Coronary artery (tissue), 2 donors: ENCODE measurements around the gene CISD3.

Experiments used
- DNase-seq: peaks from one replicate; pipeline ENCODE4 v3.0.0-alpha.2; 2017; ENCODE audit warnings: low spot score
- H3K27ac ChIP-seq, 2 donors: fragments of 200-600 bp; sonication (generic); one replicate each; pipeline ENCODE4 v1.5.1; 2016 to 2019
- H3K4me3 ChIP-seq: fragments of 200-600 bp; sonication (generic); 2 replicates; pipeline ENCODE4 v1.5.1; 2016; ENCODE audit warnings: mild to moderate bottlenecking, moderate library complexity
- TF ChIP-seq, protein P1 (sequence below): fragments of 200-600 bp; sonication (generic); IDR thresholded peaks from one replicate; pipeline ENCODE4 v1.5.1; 2019; ENCODE audit warnings: antibody characterized with exemption

CISD3 gene

DNA sequence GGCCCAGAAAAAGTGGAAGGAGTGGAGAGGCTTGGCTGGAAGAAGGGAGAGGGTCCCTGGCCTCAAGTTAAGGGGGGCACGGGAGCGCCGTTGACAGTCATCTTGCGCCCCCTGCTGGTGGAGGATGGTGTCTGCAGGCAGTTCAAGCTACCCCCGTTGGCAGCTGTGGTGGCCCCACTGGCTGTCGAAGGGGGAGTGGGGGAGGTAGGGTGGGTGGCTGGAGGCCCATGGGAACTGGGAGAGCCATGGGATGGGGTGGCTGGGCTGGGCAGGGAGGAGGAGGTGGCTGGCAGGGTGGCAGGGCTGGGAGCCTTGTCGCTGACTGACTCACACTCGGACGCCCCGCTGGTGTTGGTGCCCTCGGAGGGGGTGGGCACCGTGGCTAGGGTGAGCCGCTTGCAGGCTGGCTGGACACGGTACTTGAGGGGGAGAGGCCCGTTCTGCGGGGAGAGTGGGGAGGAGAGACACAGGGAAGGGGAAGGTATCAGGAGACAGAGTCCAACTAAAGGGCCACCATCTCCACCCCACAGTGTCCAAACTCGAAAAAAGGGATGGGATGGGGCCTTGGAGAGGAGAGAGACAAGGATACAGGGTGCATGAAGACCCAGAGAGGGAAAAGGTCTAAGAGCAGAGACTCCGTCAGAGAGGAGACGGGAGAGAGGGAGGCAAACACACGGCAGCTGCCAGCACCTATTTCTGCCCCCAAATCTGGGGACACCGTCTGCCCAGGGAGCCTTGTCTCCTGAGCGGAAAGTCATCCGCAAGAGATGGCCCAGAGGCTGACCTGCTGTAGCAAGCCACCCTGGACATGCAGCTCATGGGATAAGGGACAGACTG is 5.2 kb downstream of the CISD3 start:
- DNase-seq, result no peak
- TF ChIP-seq, protein P1, sequence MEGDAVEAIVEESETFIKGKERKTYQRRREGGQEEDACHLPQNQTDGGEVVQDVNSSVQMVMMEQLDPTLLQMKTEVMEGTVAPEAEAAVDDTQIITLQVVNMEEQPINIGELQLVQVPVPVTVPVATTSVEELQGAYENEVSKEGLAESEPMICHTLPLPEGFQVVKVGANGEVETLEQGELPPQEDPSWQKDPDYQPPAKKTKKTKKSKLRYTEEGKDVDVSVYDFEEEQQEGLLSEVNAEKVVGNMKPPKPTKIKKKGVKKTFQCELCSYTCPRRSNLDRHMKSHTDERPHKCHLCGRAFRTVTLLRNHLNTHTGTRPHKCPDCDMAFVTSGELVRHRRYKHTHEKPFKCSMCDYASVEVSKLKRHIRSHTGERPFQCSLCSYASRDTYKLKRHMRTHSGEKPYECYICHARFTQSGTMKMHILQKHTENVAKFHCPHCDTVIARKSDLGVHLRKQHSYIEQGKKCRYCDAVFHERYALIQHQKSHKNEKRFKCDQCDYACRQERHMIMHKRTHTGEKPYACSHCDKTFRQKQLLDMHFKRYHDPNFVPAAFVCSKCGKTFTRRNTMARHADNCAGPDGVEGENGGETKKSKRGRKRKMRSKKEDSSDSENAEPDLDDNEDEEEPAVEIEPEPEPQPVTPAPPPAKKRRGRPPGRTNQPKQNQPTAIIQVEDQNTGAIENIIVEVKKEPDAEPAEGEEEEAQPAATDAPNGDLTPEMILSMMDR, result peak; percentile 92
- Histone ChIP-seq H3K27ac (peak overlapping the region; percentile 38 to 49), H3K4me3 (no peak overlapping the region)

- Histone ChIP-seq H3K27ac (no peak overlapping the region), H3K4me3 (no peak overlapping the region)
- TF ChIP-seq, protein P1, result no peak
- DNase-seq, result no peak
Measured at GRCh38 chr17:38738007-38738662, 8.0 kb downstream of the CISD3 start.

DNA sequence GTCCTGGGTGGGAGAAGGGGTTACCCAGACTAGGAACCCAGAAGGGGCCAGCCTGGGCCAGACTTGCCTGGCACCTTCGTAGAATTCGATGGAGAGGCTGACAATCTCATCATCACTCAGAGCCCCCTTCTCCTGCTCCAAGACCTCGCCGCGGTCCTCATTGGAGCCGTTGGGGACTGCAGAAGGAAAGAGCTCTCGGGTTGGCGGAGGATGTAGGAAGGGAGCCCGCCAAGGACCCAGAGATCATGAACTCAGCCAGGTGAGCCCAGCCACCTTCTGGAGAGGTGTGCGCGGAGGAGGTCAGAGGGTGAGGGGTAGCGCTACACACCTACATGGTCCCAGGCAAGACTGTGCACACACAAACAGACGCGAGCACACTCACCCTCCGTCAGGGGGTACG is 8.5 kb downstream of the CISD3 start:
- TF ChIP-seq, protein P1, result no peak
- no peak for DNase-seq
- no peak overlapping the region for H3K4me3 ChIP-seq
- H3K27ac ChIP-seq, result no peak overlapping the region

GRCh38 chr17:38739305-38739704 is 9.2 kb downstream of the CISD3 start:
- TF ChIP-seq, protein P1, result no peak
- no peak for DNase-seq
- Histone ChIP-seq H3K4me3 (no peak overlapping the region), H3K27ac (no peak overlapping the region)

DNA sequence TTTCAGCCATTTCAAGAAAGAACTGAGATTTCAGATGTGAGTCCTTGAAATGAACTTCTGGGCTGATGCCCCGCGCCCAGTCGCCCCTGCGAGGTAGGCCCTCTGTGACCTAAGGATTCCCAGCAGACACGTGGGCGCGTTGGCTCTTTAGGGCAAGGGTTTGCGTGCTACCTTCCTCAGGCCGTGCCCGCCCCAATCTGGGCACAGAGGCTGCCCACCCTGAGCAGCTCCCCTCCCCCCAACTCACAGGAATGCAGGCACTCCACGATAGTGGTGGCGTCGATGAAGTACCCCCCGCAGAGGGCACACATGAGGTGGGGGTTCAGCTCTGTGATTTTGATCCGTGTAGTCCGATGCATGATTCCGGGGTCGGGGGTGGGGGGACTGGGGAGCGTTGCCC is 9.9 kb downstream of the CISD3 start:
- no peak for DNase-seq
- TF ChIP-seq, protein P1, result no peak
- H3K27ac ChIP-seq, result no peak overlapping the region
- no peak overlapping the region for H3K4me3 ChIP-seq

- no peak for DNase-seq
- TF ChIP-seq, protein P1, result no peak
- Histone ChIP-seq H3K4me3 (no peak overlapping the region), H3K27ac (no peak overlapping the region)
Measured at GRCh38 chr17:38740806-38741205, 10.7 kb downstream of the CISD3 start.

GRCh38 chr17:38741461-38741860 is 11.3 kb downstream of the CISD3 start:
- peak overlapping the region in 1 of 2 donors; percentile 85 for H3K27ac ChIP-seq
- no peak for DNase-seq
- TF ChIP-seq, protein P1, result no peak
- H3K4me3 ChIP-seq, result no peak overlapping the region
